ENCODE measurements around the gene PIP4K2A. TPM values are rescaled to one million over a fixed set of nuclear protein-coding genes. Genes with fewer than 3 reads are reported as not detected.

The PIP4K2A gene
- total and polyA plus RNA-seq, 2 donors (not counting 3 experiments of a cell fraction or from before 2014, with no cell fraction given) = 11.8 to 32.6 TPM

GRCh38 chr10:22605168-22605567 is 109.2 kb downstream of the PIP4K2A start:
- DNase-seq (ENCODE audit: low read depth, low spot score) = no peak
- TF ChIP-seq FOS (IDR thresholded peaks at IDR 0.05; ENCODE audit: borderline replicate concordance, insufficient read depth, low read length) (no peak), POLR2A (IDR thresholded peaks at IDR 0.05; ENCODE audit: low read depth, low read length) (no peak), POLR2AphosphoS5 (IDR thresholded peaks at IDR 0.05; ENCODE audit: insufficient read depth, low read depth, low read length) (no peak), MAX (IDR thresholded peaks at IDR 0.05; ENCODE audit: insufficient read depth, insufficient read length) (no peak), GATA2 (IDR thresholded peaks at IDR 0.05; ENCODE audit: insufficient read depth, insufficient read length, low read depth, low read length) (no peak), MYC (IDR thresholded peaks at IDR 0.05; ENCODE audit: low read depth, low read length) (no peak), EZH2 (IDR thresholded peaks at IDR 0.05; ENCODE audit: borderline replicate concordance, low read depth, low read length, severe bottlenecking) (no peak), JUN (IDR thresholded peaks at IDR 0.05; ENCODE audit: borderline replicate concordance, insufficient read depth, insufficient read length, low read depth) (no peak)
- TF ChIP-seq, protein P1, sequence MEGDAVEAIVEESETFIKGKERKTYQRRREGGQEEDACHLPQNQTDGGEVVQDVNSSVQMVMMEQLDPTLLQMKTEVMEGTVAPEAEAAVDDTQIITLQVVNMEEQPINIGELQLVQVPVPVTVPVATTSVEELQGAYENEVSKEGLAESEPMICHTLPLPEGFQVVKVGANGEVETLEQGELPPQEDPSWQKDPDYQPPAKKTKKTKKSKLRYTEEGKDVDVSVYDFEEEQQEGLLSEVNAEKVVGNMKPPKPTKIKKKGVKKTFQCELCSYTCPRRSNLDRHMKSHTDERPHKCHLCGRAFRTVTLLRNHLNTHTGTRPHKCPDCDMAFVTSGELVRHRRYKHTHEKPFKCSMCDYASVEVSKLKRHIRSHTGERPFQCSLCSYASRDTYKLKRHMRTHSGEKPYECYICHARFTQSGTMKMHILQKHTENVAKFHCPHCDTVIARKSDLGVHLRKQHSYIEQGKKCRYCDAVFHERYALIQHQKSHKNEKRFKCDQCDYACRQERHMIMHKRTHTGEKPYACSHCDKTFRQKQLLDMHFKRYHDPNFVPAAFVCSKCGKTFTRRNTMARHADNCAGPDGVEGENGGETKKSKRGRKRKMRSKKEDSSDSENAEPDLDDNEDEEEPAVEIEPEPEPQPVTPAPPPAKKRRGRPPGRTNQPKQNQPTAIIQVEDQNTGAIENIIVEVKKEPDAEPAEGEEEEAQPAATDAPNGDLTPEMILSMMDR (IDR thresholded peaks at IDR 0.05; ENCODE audit: extremely low read depth in 1 of 2, insufficient read depth in 1 of 2, low read depth in 1 of 2, low read length in 2 of 2) = no peak
- Histone ChIP-seq H3K79me2 (ENCODE audit: control insufficient read depth, insufficient read depth, low read length) (no peaks in the 10 kb centered on the region), H3K4me3 (replicated peaks in 1 of 3; ENCODE audit: insufficient read depth in 1 of 3, low read depth in 1 of 3, low read length in 3 of 3) (no peak overlapping the region), H4K20me1 (replicated peaks; ENCODE audit: control insufficient read depth, extremely low read depth, insufficient read depth, low read length) (no peaks in the 10 kb centered on the region), H3K27ac (ENCODE audit: insufficient read depth, low read depth, low read length) (no peak overlapping the region), H3K36me3 (ENCODE audit: control insufficient read depth in 2 of 2, extremely low read depth in 1 of 2, insufficient read depth in 2 of 2, low read length in 2 of 2) (peaks cover 0 to 10% of the 10 kb centered on the region in 2 experiments), H3K4me1 (ENCODE audit: control insufficient read depth, extremely low read depth, insufficient read depth, low read length) (peaks cover 3% of the 10 kb centered on the region), H3K27me3 (ENCODE audit: control insufficient read depth in 2 of 2, insufficient read depth in 2 of 2, low read length in 2 of 2) (no peaks in the 10 kb centered on the region), H3K4me2 (ENCODE audit: insufficient read depth, low read length) (no peak overlapping the region), H2AFZ (ENCODE audit: low read depth, low read length) (no peak overlapping the region), H3K9ac (replicated peaks; ENCODE audit: extremely low read depth, insufficient read depth, low read length) (no peak overlapping the region), H3K9me3 (replicated peaks; ENCODE audit: control insufficient read depth, insufficient read depth, low read length) (no peaks in the 10 kb centered on the region), H3K9me1 (replicated peaks; ENCODE audit: control insufficient read depth, extremely low read depth, insufficient read depth, low read length) (no peaks in the 10 kb centered on the region)
- dilution Hi-C loops (cut with MboI; ENCODE audit: extremely low pct_ligation_motif_present, low sequenced_read_pairs) = no loop called here
- ChIA-PET CTCF (interaction anchor here (1.2 kb wide), 1 partner anchor 10 kb away, joined by 4 read pairs; no protein-coding TSS in a partner anchor), POLR2A (interaction anchor here (1.0 kb wide), 1 partner anchor 13 kb away, joined by 4 read pairs; no protein-coding TSS in a partner anchor)
- intact Hi-C loops (cut with micrococcal nuclease) = no loop called here
- no peak for FAIRE-seq
- BruUV-seq (replicated peaks) = no TSS peak
